Effector memory CD8-positive, alpha-beta T cell (primary cell): ENCODE measurements around the gene NRAS.

Experiments
- ATAC-seq: fragments of 150-1000 bp; cut with Tn5 transposase; replicated peaks from 2 replicates; pipeline ENCODE4 v1.10.0; 2021; ENCODE audit warnings: mild to moderate bottlenecking, moderate library complexity
- DNase-seq, 3 experiments: peaks; one replicate each; pipeline ENCODE4 v3.0.0; 2021
- H3K27ac Mint-ChIP-seq, 2 donors: one replicate each; pipeline ENCODE4 v1.8.0; 2022; ENCODE audit warnings: mild to moderate bottlenecking in 2 of 2, mixed read lengths in 2 of 2, moderate library complexity in 2 of 2
- H3K27me3 Mint-ChIP-seq, 2 donors: one replicate each; pipeline ENCODE4 v1.8.0; 2022; ENCODE audit warnings: mixed read lengths in 2 of 2
- H3K36me3 Mint-ChIP-seq: one replicate; pipeline ENCODE4 v1.8.0; 2022; ENCODE audit warnings: mild to moderate bottlenecking, moderate library complexity, mixed read lengths; ENCODE audit not compliant: insufficient read depth
- H3K4me1 Mint-ChIP-seq, 2 donors: one replicate each; pipeline ENCODE4 v1.8.0; 2022; ENCODE audit warnings: low read depth in 2 of 2, mixed read lengths in 2 of 2
- H3K4me3 Mint-ChIP-seq, 2 donors: one replicate each; pipeline ENCODE4 v1.8.0; 2022; ENCODE audit warnings: mild to moderate bottlenecking in 2 of 2, mixed read lengths in 2 of 2, moderate library complexity in 2 of 2
- H3K9me3 Mint-ChIP-seq, 2 donors: one replicate each; pipeline ENCODE4 v1.8.0; 2022; ENCODE audit warnings: mixed read lengths in 2 of 2

The NRAS gene

DNA sequence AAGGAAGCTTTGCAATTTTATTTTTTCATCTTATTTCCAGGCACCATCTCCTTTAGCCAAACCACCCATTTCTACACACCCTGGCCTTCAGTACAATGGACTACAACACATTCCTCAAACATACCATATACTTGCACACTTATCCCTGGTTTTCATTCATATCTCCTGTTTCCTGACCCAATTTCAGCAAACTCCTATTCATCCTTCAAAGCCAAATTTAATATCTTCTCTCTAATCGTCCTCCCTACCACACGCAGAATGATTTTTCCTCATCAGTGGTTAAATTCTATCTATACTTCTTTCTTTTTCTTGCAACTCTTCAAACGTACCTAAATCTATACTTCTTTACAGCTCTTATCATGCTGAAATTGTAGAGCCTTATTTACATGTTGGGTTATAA, 49.6 kb downstream of the NRAS start:
- Mint-ChIP-seq H3K27me3 (peaks cover 0 to 6% of the 10 kb centered on the region in 2 donors), H3K4me3 (no peak overlapping the region)

GRCh38 chr1:114660238-114660637, 56.3 kb downstream of the NRAS start:
- H3K27ac Mint-ChIP-seq = no peak overlapping the region
- DNase-seq (no peak), ATAC-seq (no peak)
- H3K9me3 Mint-ChIP-seq = no peaks in the 10 kb centered on the region
- H3K36me3 Mint-ChIP-seq = no peaks in the 10 kb centered on the region
- no peak overlapping the region for H3K4me3 Mint-ChIP-seq
- peaks cover 10 to 12% of the 10 kb centered on the region in 2 donors for H3K27me3 Mint-ChIP-seq
- H3K4me1 Mint-ChIP-seq = no peaks in the 10 kb centered on the region

More for the DNA sequence above, 49.6 kb downstream of the NRAS start:
- Mint-ChIP-seq H3K27ac (no peak overlapping the region), H3K36me3 (peaks cover 5% of the 10 kb centered on the region), H3K9me3 (no peaks in the 10 kb centered on the region), H3K4me1 (peaks cover 3 to 5% of the 10 kb centered on the region in 2 donors)
- ATAC-seq (no peak), DNase-seq (no peak)
